Tibial artery (tissue), 4 donors: Measurements from ENCODE around the gene GALNT17.
A peak's percentile ranks its signal among the peaks of the same experiment; 100 is the strongest.
"Not testable (repeated sequence)": the region's sequence is repeated elsewhere in the genome, so short reads cannot be mapped to it uniquely, and the experiment has no call there.

ENCODE experiments used
- DNase-seq, 2 donors: peaks; one replicate each; pipeline ENCODE4 v3.0.0-alpha.2; 2019
- H3K27ac ChIP-seq, 2 donors: fragments of 200-600 bp; sonication (generic) in 1 of 2; 1 replicate in 1 of 2; 2 replicates in 1 of 2; pipeline ENCODE4 v1.5.1; 2018 to 2019; ENCODE audit warnings: mild to moderate bottlenecking in 1 of 2
- H3K27me3 ChIP-seq, 2 donors: fragments of 200-600 bp; sonication (generic) in 1 of 2; one replicate each; pipeline versions ENCODE4 v1.5.1 to v1.6.0; 2016 to 2019
- H3K36me3 ChIP-seq, 3 donors: fragments of 200-600 bp; sonication (generic) in 2 of 3; one replicate each; pipeline ENCODE4 v1.5.1; 2016 to 2019; ENCODE audit warnings: mild to moderate bottlenecking in 2 of 3
- H3K4me1 ChIP-seq, 4 donors: fragments of 200-600 bp; sonication (generic) in 2 of 4; 1 replicate in 3 of 4; 2 replicates in 1 of 4; pipeline ENCODE4 v1.5.1; 2016 to 2019
- H3K4me3 ChIP-seq, 2 donors: fragments of 200-600 bp; sonication (generic) in 1 of 2; 1 replicate in 1 of 2; 2 replicates in 1 of 2; pipeline ENCODE4 v1.5.1; 2018 to 2019; ENCODE audit warnings: mild to moderate bottlenecking in 2 of 2
- H3K9me3 ChIP-seq, 3 donors: fragments of 200-600 bp; sonication (generic) in 1 of 3; one replicate each; pipeline ENCODE4 v1.5.1; 2016 to 2019
- intact Hi-C: fragments of 100-400 bp; cut with DNase I; formaldehyde crosslinking; loops from one replicate; pipeline ENCODE4 v1.15.0; 2023; ENCODE audit warnings: low total_unique reads
- TF ChIP-seq, protein P1 (sequence below), 2 experiments: fragments of 200-600 bp in 1 of 2; fragments of 450-650 bp in 1 of 2; IDR thresholded peaks; one replicate each; pipeline ENCODE4 v1.5.1; 2017 to 2019; ENCODE audit warnings: antibody characterized with exemption in 2 of 2, mild to moderate bottlenecking in 1 of 2, moderate library complexity in 1 of 2

The GALNT17 gene

DNA sequence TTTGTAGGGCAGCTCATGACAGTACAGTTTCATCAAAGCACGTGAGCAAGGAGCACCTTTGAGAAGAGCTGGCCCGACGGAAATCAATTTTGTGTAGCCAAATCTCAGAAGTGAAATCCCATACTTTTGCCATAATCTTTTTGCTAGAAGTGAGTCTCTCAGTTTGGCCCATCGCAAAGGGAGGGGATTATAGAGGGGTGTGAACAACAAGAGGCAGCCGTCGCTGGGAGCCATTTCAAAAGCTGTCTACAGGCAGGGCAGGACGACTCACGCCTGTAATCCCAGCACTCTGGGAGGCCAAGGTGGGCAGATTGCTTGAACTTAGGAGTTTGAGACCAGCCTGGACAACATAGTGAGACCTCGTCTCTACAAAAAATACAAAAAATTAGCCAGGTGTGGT is 599.8 kb downstream of the GALNT17 start:
- no peaks in the 10 kb centered on the region for H3K27me3 ChIP-seq
- H3K36me3 ChIP-seq = no peaks in the 10 kb centered on the region
- H3K9me3 ChIP-seq = no peaks in the 10 kb centered on the region
- no peak overlapping the region for H3K4me3 ChIP-seq
- peaks cover 0 to 7% (median 4%) of the 10 kb centered on the region in 4 donors for H3K4me1 ChIP-seq
- TF ChIP-seq, protein P1, sequence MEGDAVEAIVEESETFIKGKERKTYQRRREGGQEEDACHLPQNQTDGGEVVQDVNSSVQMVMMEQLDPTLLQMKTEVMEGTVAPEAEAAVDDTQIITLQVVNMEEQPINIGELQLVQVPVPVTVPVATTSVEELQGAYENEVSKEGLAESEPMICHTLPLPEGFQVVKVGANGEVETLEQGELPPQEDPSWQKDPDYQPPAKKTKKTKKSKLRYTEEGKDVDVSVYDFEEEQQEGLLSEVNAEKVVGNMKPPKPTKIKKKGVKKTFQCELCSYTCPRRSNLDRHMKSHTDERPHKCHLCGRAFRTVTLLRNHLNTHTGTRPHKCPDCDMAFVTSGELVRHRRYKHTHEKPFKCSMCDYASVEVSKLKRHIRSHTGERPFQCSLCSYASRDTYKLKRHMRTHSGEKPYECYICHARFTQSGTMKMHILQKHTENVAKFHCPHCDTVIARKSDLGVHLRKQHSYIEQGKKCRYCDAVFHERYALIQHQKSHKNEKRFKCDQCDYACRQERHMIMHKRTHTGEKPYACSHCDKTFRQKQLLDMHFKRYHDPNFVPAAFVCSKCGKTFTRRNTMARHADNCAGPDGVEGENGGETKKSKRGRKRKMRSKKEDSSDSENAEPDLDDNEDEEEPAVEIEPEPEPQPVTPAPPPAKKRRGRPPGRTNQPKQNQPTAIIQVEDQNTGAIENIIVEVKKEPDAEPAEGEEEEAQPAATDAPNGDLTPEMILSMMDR (IDR thresholded peaks at IDR 0.05) = no peak
- DNase-seq = no peak
- intact Hi-C loops = loop anchor here (2.0 to 10.0 kb wide), 3 partner anchors 497 to 875 kb away; partner anchors contain the start of gene GALNT17
- no peak overlapping the region for H3K27ac ChIP-seq

DNA sequence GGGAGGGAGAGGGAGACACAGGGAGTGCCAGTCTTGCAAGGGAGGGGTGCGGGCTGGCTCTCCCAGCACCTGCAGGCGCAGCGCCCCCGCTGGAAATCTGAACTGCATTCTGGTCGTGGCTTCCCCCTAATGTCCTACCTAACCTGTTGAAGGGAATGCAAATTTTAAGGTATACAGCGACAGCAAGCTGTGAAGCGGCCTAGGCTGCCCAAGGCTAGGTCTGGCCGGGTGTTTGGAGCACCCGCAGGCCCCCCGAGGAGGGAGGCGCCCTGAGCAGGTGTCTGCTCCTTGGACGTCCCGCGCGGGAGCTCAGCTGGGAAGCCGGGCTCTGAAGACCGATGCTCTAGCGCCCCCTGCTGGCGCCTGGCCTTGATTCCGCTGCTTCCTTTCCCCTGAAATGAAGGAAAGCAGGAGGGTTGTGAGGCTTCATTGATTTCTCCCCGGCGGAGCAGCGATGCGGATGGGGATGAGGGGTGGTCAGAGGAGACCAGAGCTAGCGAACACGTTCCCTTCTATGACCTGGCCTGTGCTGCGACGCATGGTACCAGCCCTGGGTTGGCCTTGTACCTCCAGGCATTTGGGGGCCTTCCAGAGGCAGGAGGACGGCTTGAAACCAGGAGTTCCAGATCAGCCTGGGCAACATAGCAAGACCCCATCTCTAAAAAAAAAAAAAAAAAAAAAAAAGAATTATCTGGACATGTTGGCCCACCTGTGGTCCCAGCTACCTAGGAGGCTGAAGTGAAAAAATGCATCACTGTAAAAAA is 601.3 kb downstream of the GALNT17 start:
- Histone ChIP-seq H3K9me3 (no peaks in the 10 kb centered on the region), H3K4me1 (peaks cover 0 to 7% (median 4%) of the 10 kb centered on the region in 4 donors), H3K27me3 (no peaks in the 10 kb centered on the region), H3K27ac (no peak overlapping the region), H3K36me3 (no peaks in the 10 kb centered on the region), H3K4me3 (peak overlapping the region; percentile 17 to 49)
- intact Hi-C loops = loop anchor here (2.0 to 10.0 kb wide), 3 partner anchors 498 to 876 kb away; partner anchors contain the start of gene GALNT17
- TF ChIP-seq, protein P1 (IDR thresholded peaks at IDR 0.05) = peak; percentile 90 to 94
- peak; percentile 62 to 85 for DNase-seq

DNA sequence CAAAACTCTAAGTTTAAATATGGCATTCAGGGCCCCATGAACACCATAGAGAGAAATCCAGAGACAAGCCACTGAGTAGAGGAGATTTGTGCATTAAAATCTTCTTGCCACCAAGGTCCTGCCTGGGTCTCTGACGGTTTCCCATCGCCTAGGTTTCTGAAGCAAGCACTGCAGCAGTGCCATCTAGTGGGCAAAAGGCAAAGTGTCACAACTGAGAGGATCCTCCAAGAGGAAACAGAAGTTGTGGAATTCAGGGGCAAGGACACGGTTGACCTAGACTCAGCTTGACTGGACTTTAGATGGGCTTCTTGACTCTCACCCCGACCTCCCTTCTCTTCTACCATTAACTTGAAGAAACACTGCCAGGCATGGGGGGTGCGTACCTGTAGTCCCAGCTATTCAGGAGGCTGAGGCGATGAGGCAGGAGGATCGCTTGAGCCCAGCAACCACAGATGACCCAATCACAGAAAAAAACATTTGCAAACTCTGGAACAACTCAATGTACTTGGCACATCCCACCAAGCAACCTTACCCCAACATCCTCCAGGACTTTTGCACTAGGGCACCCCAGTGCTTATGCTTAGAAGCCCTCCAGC is 604.1 kb downstream of the GALNT17 start:
- Histone ChIP-seq H3K36me3 (no peaks in the 10 kb centered on the region), H3K9me3 (no peaks in the 10 kb centered on the region), H3K27me3 (no peaks in the 10 kb centered on the region), H3K4me3 (no peak overlapping the region), H3K4me1 (peaks cover 0 to 7% (median 4%) of the 10 kb centered on the region in 4 donors), H3K27ac (no peak overlapping the region)
- TF ChIP-seq, protein P1 (IDR thresholded peaks at IDR 0.05) = peak; percentile 85 to 89
- intact Hi-C loops = loop anchor here (10.0 kb wide), 1 partner anchor 501 kb away; no protein-coding TSS in a partner anchor
- DNase-seq = peak; percentile 71 to 76

DNA sequence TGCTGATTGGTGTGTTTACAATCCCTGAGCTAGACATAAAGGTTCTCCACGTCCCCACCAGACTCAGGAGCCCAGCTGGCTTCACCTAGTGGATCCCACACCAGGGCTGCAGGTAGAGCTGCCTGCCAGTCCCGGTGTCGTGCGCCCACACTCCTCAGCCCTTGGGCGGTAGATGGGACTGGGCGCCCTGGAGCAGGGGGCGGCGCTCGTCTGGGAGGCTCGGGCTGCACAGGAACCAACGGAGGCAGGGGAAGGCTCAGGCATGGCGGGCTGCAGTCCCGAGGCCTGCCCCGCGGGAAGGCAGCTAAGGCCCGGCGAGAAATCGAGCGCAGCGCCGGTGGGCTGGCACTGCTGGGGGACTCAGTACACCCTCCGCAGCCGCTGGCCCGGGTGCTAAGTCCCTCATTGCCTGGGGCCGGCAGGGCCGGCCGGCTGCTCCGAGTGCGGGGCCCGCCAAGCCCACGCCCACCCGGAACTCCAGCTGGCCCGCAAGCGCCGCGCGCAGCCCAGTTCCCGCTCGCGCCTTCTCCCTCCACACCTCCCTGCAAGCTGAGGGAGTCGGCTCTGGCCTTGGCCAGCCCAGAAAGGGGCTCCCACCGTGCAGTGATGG is 606.1 kb downstream of the GALNT17 start:
- H3K9me3 ChIP-seq, H3K27me3 ChIP-seq, H3K4me3 ChIP-seq, H3K27ac ChIP-seq, H3K4me1 ChIP-seq, DNase-seq, H3K36me3 ChIP-seq: not testable (repeated sequence)
- intact Hi-C loops = loop anchor here (10.0 kb wide), 1 partner anchor 503 kb away; no protein-coding TSS in a partner anchor

DNA sequence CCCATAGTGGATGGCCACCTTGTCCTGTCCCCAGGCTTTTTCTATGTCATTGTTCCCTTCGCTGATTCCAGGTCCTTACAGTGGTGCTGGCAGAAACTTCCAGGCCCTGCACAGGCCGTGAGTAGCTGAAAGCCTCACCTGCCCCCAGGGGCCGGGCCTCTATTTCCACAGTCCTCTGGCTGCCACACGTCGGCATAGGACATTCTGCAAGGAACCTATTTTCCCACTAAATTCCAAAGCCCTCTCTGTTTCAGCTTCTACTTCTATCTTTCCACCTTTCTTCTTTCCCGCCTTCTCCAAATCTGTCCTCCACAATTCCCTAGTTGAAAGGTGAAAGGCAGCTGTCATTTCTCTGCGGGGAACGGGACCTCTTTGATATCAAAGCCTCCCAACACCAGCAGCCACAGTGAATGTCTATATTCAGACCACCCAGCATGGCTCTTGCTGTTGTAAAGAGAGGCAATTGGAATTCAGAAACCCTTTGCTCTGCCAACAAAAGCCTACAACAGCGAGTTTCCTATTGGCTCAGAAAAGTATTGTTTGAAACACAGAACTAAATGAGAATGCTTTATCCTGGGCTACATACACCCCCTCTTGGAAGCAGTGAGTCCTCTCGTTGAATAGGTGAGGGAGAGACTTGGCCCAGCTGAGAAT is 607.7 kb downstream of the GALNT17 start:
- TF ChIP-seq, protein P1 (IDR thresholded peaks at IDR 0.05) = no peak
- H3K27ac ChIP-seq = no peak overlapping the region
- no peak overlapping the region for H3K4me3 ChIP-seq
- no peaks in the 10 kb centered on the region for H3K4me1 ChIP-seq
- no peaks in the 10 kb centered on the region for H3K9me3 ChIP-seq
- DNase-seq = no peak
- H3K27me3 ChIP-seq = no peaks in the 10 kb centered on the region
- intact Hi-C loops = loop anchor here (10.0 kb wide), 1 partner anchor 505 kb away; no protein-coding TSS in a partner anchor
- H3K36me3 ChIP-seq = no peaks in the 10 kb centered on the region
